ENCODE measurements around the gene ADAD2. TPM values are rescaled to one million over a fixed set of nuclear protein-coding genes. Genes with fewer than 3 reads are reported as not detected.

The ADAD2 gene
- total RNA-seq (ENCODE audit: low replicate concordance) = not detected in 2 replicates

GRCh38 chr16:84190731-84191388, at the start of gene ADAD2:
ADAD2 (plus strand) TSS chr16:84191157; CDS start chr16:84191231, 74 bp downstream.
- Histone ChIP-seq H3K79me2 (ENCODE audit: low read depth) (peaks cover 9% of the 10 kb centered on the region), H3K9me3 (ENCODE audit: low read depth) (no peaks in the 10 kb centered on the region), H3K4me2 (no peak within 1 kb of the TSS), H3K4me1 (peaks cover 3% of the 10 kb centered on the region), H3F3A (ENCODE audit: low read depth) (no peaks in the 10 kb centered on the region), H2AFZ (replicated peaks) (no peak within 1 kb of the TSS), H4K20me1 (ENCODE audit: low read depth) (peaks cover 5% of the 10 kb centered on the region), H3K4me3 (no peak within 1 kb of the TSS), H3K9ac (no peak within 1 kb of the TSS), H3K27me3 (no peaks in the 10 kb centered on the region), H3K27ac (no peak within 1 kb of the TSS), H3K36me3 (no peaks in the 10 kb centered on the region)
- TF ChIP-seq EZH2phosphoT487 (IDR thresholded peaks at IDR 0.05) = no peak
- no peak for TF ChIP-seq EZH2 (IDR thresholded peaks at IDR 0.05)
- TF ChIP-seq, protein P1, sequence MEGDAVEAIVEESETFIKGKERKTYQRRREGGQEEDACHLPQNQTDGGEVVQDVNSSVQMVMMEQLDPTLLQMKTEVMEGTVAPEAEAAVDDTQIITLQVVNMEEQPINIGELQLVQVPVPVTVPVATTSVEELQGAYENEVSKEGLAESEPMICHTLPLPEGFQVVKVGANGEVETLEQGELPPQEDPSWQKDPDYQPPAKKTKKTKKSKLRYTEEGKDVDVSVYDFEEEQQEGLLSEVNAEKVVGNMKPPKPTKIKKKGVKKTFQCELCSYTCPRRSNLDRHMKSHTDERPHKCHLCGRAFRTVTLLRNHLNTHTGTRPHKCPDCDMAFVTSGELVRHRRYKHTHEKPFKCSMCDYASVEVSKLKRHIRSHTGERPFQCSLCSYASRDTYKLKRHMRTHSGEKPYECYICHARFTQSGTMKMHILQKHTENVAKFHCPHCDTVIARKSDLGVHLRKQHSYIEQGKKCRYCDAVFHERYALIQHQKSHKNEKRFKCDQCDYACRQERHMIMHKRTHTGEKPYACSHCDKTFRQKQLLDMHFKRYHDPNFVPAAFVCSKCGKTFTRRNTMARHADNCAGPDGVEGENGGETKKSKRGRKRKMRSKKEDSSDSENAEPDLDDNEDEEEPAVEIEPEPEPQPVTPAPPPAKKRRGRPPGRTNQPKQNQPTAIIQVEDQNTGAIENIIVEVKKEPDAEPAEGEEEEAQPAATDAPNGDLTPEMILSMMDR (IDR thresholded peaks at IDR 0.05) = no peak
- H3K9me3 Mint-ChIP-seq = no peaks in the 10 kb centered on the region
- H3K4me3 Mint-ChIP-seq = no peak within 1 kb of the TSS
- H3K27ac Mint-ChIP-seq = no peak within 1 kb of the TSS
- peaks cover 5% of the 10 kb centered on the region for H3K4me1 Mint-ChIP-seq
- H3K36me3 Mint-ChIP-seq = no peaks in the 10 kb centered on the region
- DNase-seq (ENCODE audit: low spot score) = no peak
- peaks cover 10% of the 10 kb centered on the region for H3K27me3 Mint-ChIP-seq (ENCODE audit: insufficient read depth, low read depth)

GRCh38 chr16:84143081-84143480, 47.9 kb upstream of the ADAD2 start:
- H3K4me3 ChIP-seq = peak overlapping the region; percentile 94
- H3K4me1 Mint-ChIP-seq = peaks cover 33% of the 10 kb centered on the region
- no peaks in the 10 kb centered on the region for H3K36me3 ChIP-seq
- DNase-seq (ENCODE audit: low spot score) = no peak
- peaks cover 22% of the 10 kb centered on the region for H3F3A ChIP-seq (ENCODE audit: low read depth)
- peaks cover 48% of the 10 kb centered on the region for H4K20me1 ChIP-seq (ENCODE audit: low read depth)
- peaks cover 63% of the 10 kb centered on the region for H3K79me2 ChIP-seq (ENCODE audit: low read depth)
- H3K27me3 ChIP-seq = peaks cover 22% of the 10 kb centered on the region
- no peak for TF ChIP-seq EZH2phosphoT487 (IDR thresholded peaks at IDR 0.05)
- peaks cover 9% of the 10 kb centered on the region for H3K9me3 Mint-ChIP-seq
- H3K9me3 ChIP-seq (ENCODE audit: low read depth) = no peaks in the 10 kb centered on the region
- H3K27ac Mint-ChIP-seq = no peak overlapping the region
- H3K4me1 ChIP-seq = peaks cover 20% of the 10 kb centered on the region
- H3K27ac ChIP-seq = no peak overlapping the region
- H2AFZ ChIP-seq (replicated peaks) = no peak overlapping the region
- H3K4me3 Mint-ChIP-seq = peak overlapping the region; percentile 99
- peaks cover 21% of the 10 kb centered on the region for H3K36me3 Mint-ChIP-seq
- peak overlapping the region; percentile 99 for H3K4me2 ChIP-seq
- H3K9ac ChIP-seq = no peak overlapping the region
- H3K27me3 Mint-ChIP-seq (ENCODE audit: insufficient read depth, low read depth) = peaks cover 12% of the 10 kb centered on the region

GRCh38 chr16:84143784-84144199, 47.2 kb upstream of the ADAD2 start:
- Histone ChIP-seq H3K9me3 (ENCODE audit: low read depth) (no peaks in the 10 kb centered on the region), H3K4me3 (peak overlapping the region; percentile 94), H3K27ac (no peak overlapping the region), H3K79me2 (ENCODE audit: low read depth) (peaks cover 56% of the 10 kb centered on the region), H3K27me3 (peaks cover 22% of the 10 kb centered on the region), H3K4me1 (peaks cover 14% of the 10 kb centered on the region), H4K20me1 (ENCODE audit: low read depth) (peaks cover 41% of the 10 kb centered on the region), H3K9ac (no peak overlapping the region), H3K36me3 (no peaks in the 10 kb centered on the region), H2AFZ (replicated peaks) (peak overlapping the region; percentile 74), H3K4me2 (peak overlapping the region; percentile 99), H3F3A (ENCODE audit: low read depth) (peaks cover 18% of the 10 kb centered on the region)
- peaks cover 12% of the 10 kb centered on the region for H3K27me3 Mint-ChIP-seq (ENCODE audit: insufficient read depth, low read depth)
- TF ChIP-seq, protein P1 (IDR thresholded peaks at IDR 0.05) = no peak
- TF ChIP-seq EZH2phosphoT487 (IDR thresholded peaks at IDR 0.05) (no peak), EZH2 (IDR thresholded peaks at IDR 0.05) (no peak)
- peaks cover 27% of the 10 kb centered on the region for H3K4me1 Mint-ChIP-seq
- no peak overlapping the region for H3K27ac Mint-ChIP-seq
- H3K9me3 Mint-ChIP-seq = peaks cover 9% of the 10 kb centered on the region
- peak overlapping the region; percentile 99 for H3K4me3 Mint-ChIP-seq
- DNase-seq (ENCODE audit: low spot score) = peak; percentile 71
- peaks cover 21% of the 10 kb centered on the region for H3K36me3 Mint-ChIP-seq
